ENCODE results near the gene DDX17.
A peak's percentile ranks its signal among the peaks of the same experiment; 100 is the strongest.
"Not testable (repeated sequence)": the region's sequence is repeated elsewhere in the genome, so short reads cannot be mapped to it uniquely, and the experiment has no call there.

Gene DDX17

GRCh38 chr22:38491707-38492348 lies 14.3 kb downstream of the DDX17 start:
- DNase-seq: no peak

DNA sequence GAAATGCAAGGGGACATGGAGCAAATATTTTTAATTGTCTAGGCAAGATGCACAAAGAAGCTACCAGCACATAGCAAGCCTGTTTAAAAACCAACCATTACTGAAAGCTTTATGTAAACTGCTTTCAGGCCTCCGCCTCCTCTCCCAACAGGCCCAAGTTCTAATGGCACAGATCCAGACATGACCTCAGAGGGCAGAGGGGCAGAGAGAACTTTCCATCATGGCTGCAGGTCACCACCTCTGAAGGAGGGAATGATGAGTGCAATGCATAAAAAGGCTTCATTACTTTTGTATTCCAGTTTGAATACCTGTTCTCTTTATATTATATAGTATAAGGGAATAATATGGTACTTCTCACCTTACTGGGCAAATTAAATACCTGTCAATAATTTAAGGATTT lies 15.2 kb downstream of the DDX17 start:
- no peak for DNase-seq

GRCh38 chr22:38490475-38490874 lies 15.6 kb downstream of the DDX17 start:
- peak in 1 of 6 experiments; percentile 34 for DNase-seq

DNA sequence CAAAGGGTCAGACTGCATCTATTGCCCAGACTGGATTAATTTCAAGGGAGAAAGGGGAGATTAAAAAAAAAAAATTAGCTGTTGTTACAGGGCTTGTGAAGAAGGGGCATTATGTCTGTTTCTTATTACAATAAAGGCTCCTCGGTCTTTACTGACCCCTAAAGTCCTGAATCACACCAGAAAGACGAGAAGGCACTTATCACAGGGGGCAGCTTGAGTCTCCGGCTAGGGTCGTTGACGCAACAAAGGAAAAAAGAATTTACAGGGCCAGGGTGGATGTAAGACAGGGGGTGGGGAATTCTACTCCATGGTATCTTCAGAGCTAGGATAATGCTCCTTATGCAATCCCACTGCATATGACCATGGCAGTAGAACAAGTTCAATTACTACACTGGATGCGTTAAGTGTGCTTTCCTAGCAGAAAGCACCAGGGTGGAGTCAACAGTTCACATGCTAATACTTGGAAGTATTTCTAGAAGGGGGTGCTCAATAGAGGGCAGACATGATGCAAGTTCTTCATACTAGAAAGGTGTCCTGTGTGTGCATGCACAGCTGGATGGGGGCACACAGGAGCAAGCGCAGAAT lies 16.5 kb downstream of the DDX17 start:
- no peak for DNase-seq

GRCh38 chr22:38489142-38489541 lies 17.0 kb downstream of the DDX17 start:
- no peak for DNase-seq

DNA sequence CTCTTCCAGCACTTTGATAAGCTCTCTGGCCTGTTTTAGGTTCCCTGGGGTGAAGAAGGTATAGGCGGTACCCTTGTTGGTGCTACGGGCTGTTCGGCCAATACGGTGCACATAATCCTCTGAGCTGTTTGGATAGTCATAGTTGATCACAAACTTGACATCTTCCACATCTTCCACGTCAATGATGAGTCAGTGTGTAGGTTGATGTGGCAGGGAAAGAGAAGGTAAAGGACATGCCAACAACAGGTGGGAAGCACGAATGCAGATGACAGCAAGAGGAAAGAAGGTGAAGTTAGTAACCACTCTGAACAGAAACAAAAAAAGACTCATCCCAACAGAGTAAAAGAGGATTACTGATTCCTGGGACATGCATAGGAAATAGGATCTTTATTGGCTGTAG lies 18.2 kb downstream of the DDX17 start:
- no peak for DNase-seq

DNA sequence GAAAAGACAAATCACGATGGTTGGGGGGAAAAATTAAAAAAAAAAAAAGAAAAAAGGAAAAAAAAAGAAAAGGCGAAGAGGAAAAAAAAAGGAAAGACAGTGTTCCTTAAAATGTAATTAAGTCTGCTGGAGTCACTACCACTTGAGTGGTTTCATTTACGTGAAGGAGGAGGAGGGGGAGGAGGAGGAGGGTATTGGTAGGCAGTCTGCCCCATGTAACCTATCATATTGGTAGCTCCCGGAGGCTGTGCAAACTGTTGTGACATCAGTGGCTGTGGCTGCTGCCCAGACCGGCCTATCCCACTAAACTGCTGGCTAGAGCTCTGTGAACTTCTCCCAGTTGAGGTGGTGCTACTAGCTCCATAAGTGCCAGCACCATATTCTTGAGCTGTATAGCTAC lies 20.3 kb downstream of the DDX17 start:
- no peak for DNase-seq

DNA sequence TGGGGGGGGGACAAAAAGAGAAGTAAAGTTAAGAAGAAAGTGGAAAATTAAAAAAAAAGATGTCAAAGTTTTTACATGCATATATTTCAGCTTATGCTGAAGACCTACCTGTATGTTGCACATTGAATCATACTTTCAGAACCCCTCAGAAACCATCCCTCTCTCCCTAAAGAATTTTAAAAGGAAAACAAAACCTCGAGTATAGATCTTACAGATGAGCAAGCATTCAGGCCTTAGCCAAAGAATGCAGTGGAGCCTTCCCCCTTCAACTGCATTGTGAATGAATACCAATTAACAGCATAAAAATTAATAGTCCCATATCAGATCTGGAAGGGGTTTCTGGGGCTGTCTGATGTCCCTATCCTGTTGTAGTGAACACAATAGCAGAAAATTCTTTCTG lies 21.9 kb downstream of the DDX17 start:
- DNase-seq: no peak

DNA sequence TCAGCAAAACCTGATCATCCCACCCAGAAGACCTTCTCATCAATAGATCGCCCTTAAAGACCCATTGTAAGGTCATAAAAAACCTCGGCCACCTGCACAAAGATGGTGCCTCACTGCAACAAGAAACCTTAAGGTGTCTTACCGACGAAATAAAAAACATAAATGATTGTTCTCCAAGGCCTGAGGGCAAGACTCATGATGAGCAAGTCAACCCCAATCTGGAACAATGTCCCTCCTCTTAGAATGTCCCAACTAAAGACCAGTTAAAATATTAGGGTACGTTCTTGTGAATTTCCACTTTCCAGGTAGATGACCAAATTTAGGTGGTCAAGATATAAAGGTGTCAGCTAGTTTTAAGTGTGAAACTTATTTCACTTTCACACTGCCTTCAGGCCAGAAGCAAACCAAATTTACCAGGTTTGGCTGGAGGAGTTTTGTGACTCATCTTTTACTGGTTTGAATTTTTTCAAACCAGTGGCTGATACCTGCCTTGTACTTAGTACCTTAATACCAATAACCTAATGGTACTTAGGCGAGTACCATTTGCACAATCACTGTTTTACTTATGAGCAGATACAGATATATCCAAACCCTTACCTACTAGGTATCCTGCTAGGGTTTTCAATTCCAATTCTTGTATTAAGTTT lies 23.3 kb downstream of the DDX17 start:
- DNase-seq: no peak

DNA sequence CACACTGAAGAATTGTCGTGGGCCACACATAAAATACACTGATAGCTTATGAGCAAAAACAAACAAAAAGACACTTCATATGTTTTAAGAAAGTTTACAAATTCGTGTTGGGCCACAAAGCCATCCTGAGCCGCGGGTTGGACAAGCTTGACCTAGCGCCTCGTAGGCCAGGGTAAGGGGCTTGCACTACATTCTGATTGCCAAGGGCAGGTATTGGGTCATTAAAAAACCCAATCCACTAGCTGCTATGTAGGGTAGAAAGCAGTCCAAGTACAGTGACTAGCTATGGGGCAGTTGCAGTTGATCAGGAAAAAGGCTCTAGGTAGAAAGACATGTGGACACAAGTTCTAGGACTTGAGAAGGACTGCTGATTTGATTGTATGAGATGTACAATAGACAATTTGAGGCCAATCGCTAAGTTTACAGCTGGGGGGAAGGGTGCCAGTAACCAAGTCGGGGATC lies 24.2 kb downstream of the DDX17 start:
- DNase-seq: no peak

DNA sequence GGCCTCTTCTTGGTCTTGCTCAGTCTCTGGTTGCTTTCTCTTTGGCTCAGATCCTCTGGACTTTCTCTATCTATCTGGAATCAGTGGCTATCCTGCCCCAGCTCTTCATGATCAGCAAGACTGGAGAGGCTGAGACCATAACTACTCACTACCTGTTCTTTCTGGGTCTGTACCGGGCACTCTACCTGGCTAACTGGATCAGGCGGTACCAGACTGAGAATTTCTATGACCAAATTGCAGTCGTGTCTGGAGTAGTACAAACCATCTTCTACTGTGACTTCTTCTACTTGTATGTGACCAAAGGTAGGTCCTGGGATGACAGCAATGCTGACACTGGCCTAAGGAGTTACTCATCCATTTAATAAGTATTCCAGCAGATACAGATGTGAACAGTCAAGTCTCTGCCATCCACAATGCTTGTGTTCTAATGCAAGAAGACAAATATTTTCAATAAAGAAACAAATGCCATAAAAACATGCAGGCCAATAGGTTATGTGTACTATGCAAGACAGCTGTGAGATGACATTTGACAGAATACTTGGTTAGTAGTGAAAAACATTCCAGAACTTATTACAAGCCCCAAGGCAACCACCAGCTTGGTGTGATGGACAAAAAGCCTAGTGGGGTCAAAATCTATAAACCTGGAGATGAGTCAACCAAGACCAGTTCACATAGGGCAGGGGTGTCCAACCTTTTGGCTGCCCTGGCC lies 24.8 kb downstream of the DDX17 start:
- DNase-seq: no peak

DNA sequence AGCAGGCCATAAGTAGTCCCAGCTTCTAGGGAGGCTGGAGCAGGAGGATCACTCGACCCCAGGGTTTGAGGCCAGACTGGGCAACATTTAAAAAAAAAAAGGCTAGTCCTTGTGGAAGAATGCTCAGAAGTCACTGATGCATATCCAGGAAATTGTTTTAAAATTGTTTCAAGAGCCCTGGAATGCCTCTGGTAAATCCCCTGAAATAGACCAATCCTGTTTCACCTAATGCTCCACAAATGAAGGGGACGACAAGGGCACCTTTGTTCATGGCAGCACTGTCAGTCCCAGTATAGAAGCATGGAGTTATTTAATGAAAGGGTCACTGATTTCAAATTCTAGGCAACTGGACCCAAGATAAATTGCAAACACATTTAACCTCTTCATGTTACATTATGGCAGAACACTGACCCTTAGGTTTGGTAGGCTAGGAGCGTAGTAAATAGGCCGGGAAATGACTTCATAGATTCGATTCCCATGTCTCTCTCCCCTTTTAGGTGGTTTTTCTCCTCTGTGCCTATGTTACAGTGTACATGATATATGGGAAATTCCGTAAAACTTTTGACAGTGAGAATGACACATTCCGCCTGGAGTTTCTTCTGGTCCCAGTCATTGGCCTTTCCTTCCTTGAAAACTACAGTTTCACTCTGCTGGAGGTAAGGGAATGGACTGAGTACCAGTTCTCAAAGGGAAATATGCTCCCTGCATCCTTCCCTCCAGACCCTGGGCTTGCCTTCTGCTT lies 26.8 kb downstream of the DDX17 start:
- no peak for DNase-seq

DNA sequence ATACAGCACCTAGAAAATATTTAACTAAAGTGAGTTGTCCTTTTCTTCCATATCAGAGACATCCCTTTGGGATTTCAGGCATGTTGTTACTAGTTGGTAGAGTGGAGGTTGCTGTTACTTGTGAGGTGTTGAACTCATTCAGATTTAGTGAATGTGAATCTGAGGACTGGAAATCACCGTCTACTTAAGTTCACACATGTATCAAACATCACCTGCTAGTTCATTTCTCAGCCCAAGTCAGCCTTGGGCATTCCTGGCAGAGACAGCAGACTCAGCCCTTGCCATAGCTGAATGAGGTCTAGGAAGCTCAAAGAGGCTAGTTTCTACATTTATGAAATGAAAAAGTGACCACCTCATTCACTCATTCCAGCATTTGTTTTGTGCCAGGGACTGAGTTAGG lies 28.5 kb downstream of the DDX17 start:
- DNase-seq: no peak

DNA sequence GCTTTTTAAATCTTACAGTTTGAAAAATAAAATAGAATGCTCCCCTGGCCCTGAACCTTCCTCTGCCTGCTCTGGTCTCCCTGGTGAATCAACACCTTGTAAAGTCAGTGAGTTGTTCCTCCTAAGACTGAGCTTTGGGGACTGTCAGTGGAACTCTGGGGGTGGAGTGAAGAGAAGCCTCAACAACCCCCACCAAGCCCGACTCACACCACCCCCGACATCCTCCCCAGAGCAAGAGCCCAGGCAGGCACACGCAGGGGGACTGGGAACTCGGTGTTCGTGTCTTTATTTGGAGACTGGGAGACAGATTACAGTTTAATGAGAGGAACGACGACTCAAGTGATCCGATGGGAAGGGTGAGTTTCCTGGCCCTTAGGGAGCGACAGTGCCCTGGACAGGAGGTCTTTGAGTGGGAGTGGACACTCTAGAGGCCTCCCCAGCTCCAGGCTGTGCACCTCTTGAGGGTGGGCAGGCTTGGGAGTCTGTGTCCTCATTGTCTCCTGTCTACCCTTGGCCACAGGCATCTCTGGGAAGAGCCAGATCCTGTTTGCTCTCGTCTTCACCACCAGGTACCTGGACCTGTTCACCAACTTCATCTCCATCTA lies 32.0 kb downstream of the DDX17 start:
- no peak for DNase-seq

- DNase-seq: no peak
Measured at GRCh38 chr22:38471237-38471636, 34.9 kb downstream of the DDX17 start.

GRCh38 chr22:38470179-38470578 lies 35.9 kb downstream of the DDX17 start:
- DNase-seq: not testable (repeated sequence)

DNA sequence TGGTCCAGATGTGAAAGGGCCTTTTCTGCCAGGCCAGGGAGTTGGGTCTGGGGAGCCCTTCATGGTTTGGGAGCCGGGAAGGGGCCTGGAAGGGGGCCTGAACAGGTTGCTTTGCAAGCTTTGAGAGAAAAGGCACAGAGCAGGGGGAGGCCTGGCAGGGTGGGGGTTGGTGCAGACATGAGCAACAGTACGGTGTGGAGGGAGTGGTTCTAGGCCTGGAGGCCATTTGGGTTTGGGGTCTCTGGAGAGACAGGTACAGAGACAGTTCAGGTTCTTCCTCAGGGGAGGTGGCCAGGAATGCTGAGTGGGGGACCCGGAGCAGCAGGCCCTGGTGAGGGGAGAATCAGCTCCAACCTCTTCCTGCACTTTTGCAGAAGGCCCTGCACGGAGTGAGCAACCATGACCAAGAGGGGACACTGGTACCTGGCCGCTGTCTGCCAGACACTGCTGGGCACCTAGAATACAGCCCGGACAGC lies 36.8 kb downstream of the DDX17 start:
- DNase-seq: no peak

DNA sequence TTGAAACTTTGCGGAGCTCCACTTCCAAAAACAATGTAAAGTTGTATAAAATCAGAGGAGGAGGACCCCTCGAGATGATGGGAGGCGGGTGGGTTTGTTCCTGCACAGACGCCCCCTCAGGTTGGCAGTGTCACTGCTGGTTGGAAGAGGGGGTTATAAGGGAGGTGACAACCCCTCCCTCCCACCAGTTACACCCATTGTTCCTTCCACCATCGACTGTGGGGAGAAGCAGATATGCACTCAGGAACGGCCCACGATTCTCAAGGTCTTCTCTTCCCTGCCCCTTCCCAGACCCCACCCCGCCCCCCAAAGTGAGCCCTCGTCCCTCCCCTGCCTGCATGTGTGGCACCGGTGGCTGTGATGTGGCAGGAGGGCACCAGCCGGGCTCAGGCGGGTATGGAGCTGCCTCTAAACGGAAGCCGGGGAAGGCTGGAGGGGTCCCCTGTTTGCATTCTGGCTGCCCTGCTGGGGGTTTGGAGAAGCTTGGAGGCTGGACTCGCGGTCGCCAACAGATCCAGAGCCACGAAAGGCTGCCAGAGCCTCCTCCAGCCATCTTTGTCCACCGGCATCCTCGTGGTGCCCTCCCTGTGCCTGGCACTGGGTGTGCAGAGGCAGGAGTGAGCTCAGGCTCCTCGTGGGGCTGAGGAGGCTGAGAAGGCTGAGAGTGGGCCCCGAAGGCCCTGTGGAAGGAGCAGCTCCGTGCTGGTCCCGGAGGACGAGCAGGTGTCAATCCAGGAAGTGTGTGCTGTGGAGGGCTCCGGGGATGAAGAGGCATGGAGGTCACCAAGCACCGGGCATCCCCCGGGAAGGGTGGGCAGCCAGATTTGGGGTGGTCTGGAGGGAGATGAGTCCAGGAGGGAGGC lies 37.4 kb downstream of the DDX17 start:
- DNase-seq: no peak

- DNase-seq: peak in 1 of 6 experiments; percentile 21
Measured at GRCh38 chr22:38467904-38468442, 38.1 kb downstream of the DDX17 start, which contains the start of gene KDELR3. TSS of gene KDELR3 (plus strand) at chr22:38468096. CDS start at chr22:38468234, 138 bp downstream.

DNA sequence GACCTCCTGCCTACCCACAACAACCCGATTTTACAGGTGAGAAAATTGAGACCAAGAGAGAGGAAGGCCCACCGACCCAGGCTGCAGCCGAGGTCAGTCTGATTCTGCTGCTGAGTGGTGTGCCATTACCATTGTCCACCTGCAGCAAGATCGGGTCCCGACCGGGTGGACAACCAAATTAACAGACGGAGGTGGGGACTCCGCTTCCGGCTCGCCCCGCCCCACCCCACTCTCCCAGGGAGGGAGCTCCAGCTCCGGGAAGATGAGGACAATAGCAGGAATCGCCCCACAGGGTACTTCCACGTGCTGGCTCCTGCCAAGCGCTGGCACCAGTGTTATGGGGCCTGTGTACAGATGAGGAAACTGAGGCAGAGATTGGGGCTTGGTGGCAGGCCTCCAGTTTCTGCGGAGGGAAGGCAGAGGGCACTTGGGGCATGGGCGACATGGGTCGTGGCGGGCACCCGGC lies 38.6 kb downstream of the DDX17 start:
- DNase-seq: no peak

Measured in stimulated activated naive CD4-positive, alpha-beta T cell (primary cell).